ENCODE measurements around the gene ENO3.
A peak's percentile ranks its signal among the peaks of the same experiment; 100 is the strongest.

The ENO3 gene

GRCh38 chr17:4998732-4999429 lies 48.0 kb downstream of the ENO3 start:
- Histone ChIP-seq H2AK5ac (ENCODE audit: low read depth, low read length) (peak overlapping the region; percentile 53), H3K4me2 (ENCODE audit: insufficient read depth, low read length, poor library complexity, severe bottlenecking) (peak overlapping the region; percentile 93), H2BK12ac (ENCODE audit: low read length) (no peak overlapping the region), H3K79me1 (ENCODE audit: low read depth, low read length) (peaks cover 9% of the 10 kb centered on the region), H4K91ac (ENCODE audit: low read depth, low read length, poor library complexity) (no peak overlapping the region), H3K4me3 (ENCODE audit: low read length in 2 of 2) (peak overlapping the region; percentile 71 to 95), H3K14ac (ENCODE audit: low read length) (peak overlapping the region; percentile 49), H3K27me3 (ENCODE audit: control insufficient read depth in 3 of 3, insufficient read depth in 3 of 3, low read depth in 1 of 3, low read length in 3 of 3) (peaks cover 0 to 14% (median 4%) of the 10 kb centered on the region in 3 experiments), H2AFZ (ENCODE audit: low read length) (no peak overlapping the region), H2BK5ac (ENCODE audit: low read length) (peak overlapping the region; percentile 93), H3K9me3 (replicated peaks in 1 of 2; ENCODE audit: control insufficient read depth in 2 of 2, insufficient read depth in 1 of 2, low read depth in 1 of 2, low read length in 2 of 2) (no peaks in the 10 kb centered on the region), H3K36me3 (replicated peaks in 1 of 2; ENCODE audit: control insufficient read depth in 2 of 2, insufficient read depth in 2 of 2, low read length in 2 of 2) (peaks cover 19 to 37% of the 10 kb centered on the region in 2 donors), H2BK120ac (ENCODE audit: low read depth, low read length) (peak overlapping the region; percentile 81), H3K27ac (replicated peaks; ENCODE audit: low read length) (no peak overlapping the region), H3K23ac (ENCODE audit: low read depth, low read length, poor library complexity) (peak overlapping the region; percentile 37), H4K8ac (ENCODE audit: low read depth, low read length) (no peak overlapping the region), H3K9ac (ENCODE audit: low read depth, low read length, poor library complexity) (peak overlapping the region; percentile 98), H2BK15ac (ENCODE audit: low read length) (no peak overlapping the region), H3K4me1 (ENCODE audit: control insufficient read depth in 2 of 2, insufficient read depth in 1 of 2, low read depth in 1 of 2, low read length in 2 of 2) (peaks cover 6 to 18% of the 10 kb centered on the region in 2 donors), H3K18ac (ENCODE audit: low read length) (peak overlapping the region; percentile 97), H3K4ac (ENCODE audit: low read length) (no peak overlapping the region)
- WGBS, 2 donors (ENCODE audit: extremely low coverage in 2 of 2, insufficient read length in 2 of 2, insufficient replicate concordance in 1 of 2) = no CpG with 5 or more reads among the region's 14 CpGs
- no peak for DNase-seq (ENCODE audit: low spot score)

- DNase-seq (ENCODE audit: low spot score) = no peak
Measured at GRCh38 chr17:4999430-5000093, 48.6 kb downstream of the ENO3 start.

GRCh38 chr17:5000237-5000639 lies 49.3 kb downstream of the ENO3 start:
- peak overlapping the region; percentile 70 for H3K23ac ChIP-seq (ENCODE audit: low read depth, low read length, poor library complexity)
- no peak overlapping the region for H2BK5ac ChIP-seq (ENCODE audit: low read length)
- H2BK120ac ChIP-seq (ENCODE audit: low read depth, low read length) = no peak overlapping the region
- no peak overlapping the region for H4K91ac ChIP-seq (ENCODE audit: low read depth, low read length, poor library complexity)
- peak overlapping the region; percentile 40 for H3K9ac ChIP-seq (ENCODE audit: low read depth, low read length, poor library complexity)
- peaks cover 0 to 13% (median 4%) of the 10 kb centered on the region in 3 experiments for H3K27me3 ChIP-seq (ENCODE audit: control insufficient read depth in 3 of 3, insufficient read depth in 3 of 3, low read depth in 1 of 3, low read length in 3 of 3)
- no peak overlapping the region for H3K4me2 ChIP-seq (ENCODE audit: insufficient read depth, low read length, poor library complexity, severe bottlenecking)
- WGBS, 2 donors (ENCODE audit: extremely low coverage in 2 of 2, insufficient read length in 2 of 2, insufficient replicate concordance in 1 of 2) = no CpG with 5 or more reads among the region's 11 CpGs
- H2BK12ac ChIP-seq (ENCODE audit: low read length) = no peak overlapping the region
- H2BK15ac ChIP-seq (ENCODE audit: low read length) = peak overlapping the region; percentile 24
- no peak overlapping the region for H3K27ac ChIP-seq (replicated peaks; ENCODE audit: low read length)
- H3K18ac ChIP-seq (ENCODE audit: low read length) = no peak overlapping the region
- H3K9me3 ChIP-seq (replicated peaks in 1 of 2; ENCODE audit: control insufficient read depth in 2 of 2, insufficient read depth in 1 of 2, low read depth in 1 of 2, low read length in 2 of 2) = no peaks in the 10 kb centered on the region
- H4K8ac ChIP-seq (ENCODE audit: low read depth, low read length) = no peak overlapping the region
- H3K79me1 ChIP-seq (ENCODE audit: low read depth, low read length) = peaks cover 9% of the 10 kb centered on the region
- H2AFZ ChIP-seq (ENCODE audit: low read length) = no peak overlapping the region
- H3K4me3 ChIP-seq (ENCODE audit: low read length in 2 of 2) = no peak overlapping the region
- no peak overlapping the region for H3K4ac ChIP-seq (ENCODE audit: low read length)
- H3K36me3 ChIP-seq (replicated peaks in 1 of 2; ENCODE audit: control insufficient read depth in 2 of 2, insufficient read depth in 2 of 2, low read length in 2 of 2) = peaks cover 33 to 50% of the 10 kb centered on the region in 2 donors
- no peak for DNase-seq (ENCODE audit: low spot score)
- H3K4me1 ChIP-seq (ENCODE audit: control insufficient read depth in 2 of 2, insufficient read depth in 1 of 2, low read depth in 1 of 2, low read length in 2 of 2) = peaks cover 6 to 18% of the 10 kb centered on the region in 2 donors
- H3K14ac ChIP-seq (ENCODE audit: low read length) = peak overlapping the region; percentile 6
- H2AK5ac ChIP-seq (ENCODE audit: low read depth, low read length) = peak overlapping the region; percentile 46

More at GRCh38 chr17:4999430-5000093, 48.6 kb downstream of the ENO3 start:
- Histone ChIP-seq H3K36me3 (replicated peaks in 1 of 2; ENCODE audit: control insufficient read depth in 2 of 2, insufficient read depth in 2 of 2, low read length in 2 of 2) (peaks cover 26 to 43% of the 10 kb centered on the region in 2 donors), H2BK5ac (ENCODE audit: low read length) (no peak overlapping the region), H3K4ac (ENCODE audit: low read length) (no peak overlapping the region), H2BK12ac (ENCODE audit: low read length) (no peak overlapping the region), H4K91ac (ENCODE audit: low read depth, low read length, poor library complexity) (no peak overlapping the region), H3K23ac (ENCODE audit: low read depth, low read length, poor library complexity) (no peak overlapping the region), H3K27ac (replicated peaks; ENCODE audit: low read length) (no peak overlapping the region), H3K27me3 (ENCODE audit: control insufficient read depth in 3 of 3, insufficient read depth in 3 of 3, low read depth in 1 of 3, low read length in 3 of 3) (peaks cover 0 to 14% (median 4%) of the 10 kb centered on the region in 3 experiments), H3K4me1 (ENCODE audit: control insufficient read depth in 2 of 2, insufficient read depth in 1 of 2, low read depth in 1 of 2, low read length in 2 of 2) (peaks cover 6 to 18% of the 10 kb centered on the region in 2 donors), H3K9ac (ENCODE audit: low read depth, low read length, poor library complexity) (no peak overlapping the region), H3K4me3 (ENCODE audit: low read length in 2 of 2) (peak overlapping the region in 1 of 2 donors; percentile 71), H4K8ac (ENCODE audit: low read depth, low read length) (no peak overlapping the region), H3K9me3 (replicated peaks in 1 of 2; ENCODE audit: control insufficient read depth in 2 of 2, insufficient read depth in 1 of 2, low read depth in 1 of 2, low read length in 2 of 2) (no peaks in the 10 kb centered on the region), H3K79me1 (ENCODE audit: low read depth, low read length) (peaks cover 9% of the 10 kb centered on the region), H2AFZ (ENCODE audit: low read length) (no peak overlapping the region), H2BK120ac (ENCODE audit: low read depth, low read length) (no peak overlapping the region), H2AK5ac (ENCODE audit: low read depth, low read length) (peak overlapping the region; percentile 46), H3K4me2 (ENCODE audit: insufficient read depth, low read length, poor library complexity, severe bottlenecking) (no peak overlapping the region), H2BK15ac (ENCODE audit: low read length) (peak overlapping the region; percentile 27), H3K14ac (ENCODE audit: low read length) (no peak overlapping the region), H3K18ac (ENCODE audit: low read length) (no peak overlapping the region)
- WGBS, 2 donors (ENCODE audit: extremely low coverage in 2 of 2, insufficient read length in 2 of 2, insufficient replicate concordance in 1 of 2) = no CpG with 5 or more reads among the region's 12 CpGs

GRCh38 chr17:5002121-5002788 lies 51.3 kb downstream of the ENO3 start:
- H3K36me3 ChIP-seq (replicated peaks in 1 of 2; ENCODE audit: control insufficient read depth in 2 of 2, insufficient read depth in 2 of 2, low read length in 2 of 2) = peaks cover 42 to 69% of the 10 kb centered on the region in 2 donors
- H3K14ac ChIP-seq (ENCODE audit: low read length) = no peak overlapping the region
- no CpG with 5 or more reads among the region's 20 CpGs for WGBS, 2 donors (ENCODE audit: extremely low coverage in 2 of 2, insufficient read length in 2 of 2, insufficient replicate concordance in 1 of 2)

More at GRCh38 chr17:5002121-5002788, 51.3 kb downstream of the ENO3 start:
- Histone ChIP-seq H3K4me1 (ENCODE audit: control insufficient read depth in 2 of 2, insufficient read depth in 1 of 2, low read depth in 1 of 2, low read length in 2 of 2) (peaks cover 4 to 14% of the 10 kb centered on the region in 2 donors), H3K23ac (ENCODE audit: low read depth, low read length, poor library complexity) (no peak overlapping the region), H3K4me2 (ENCODE audit: insufficient read depth, low read length, poor library complexity, severe bottlenecking) (no peak overlapping the region), H2BK5ac (ENCODE audit: low read length) (no peak overlapping the region), H3K18ac (ENCODE audit: low read length) (no peak overlapping the region), H2BK12ac (ENCODE audit: low read length) (no peak overlapping the region), H3K4me3 (ENCODE audit: low read length in 2 of 2) (no peak overlapping the region), H3K9me3 (replicated peaks in 1 of 2; ENCODE audit: control insufficient read depth in 2 of 2, insufficient read depth in 1 of 2, low read depth in 1 of 2, low read length in 2 of 2) (no peaks in the 10 kb centered on the region), H4K8ac (ENCODE audit: low read depth, low read length) (no peak overlapping the region), H4K91ac (ENCODE audit: low read depth, low read length, poor library complexity) (no peak overlapping the region), H2AK5ac (ENCODE audit: low read depth, low read length) (no peak overlapping the region), H3K79me1 (ENCODE audit: low read depth, low read length) (peaks cover 9% of the 10 kb centered on the region), H2BK15ac (ENCODE audit: low read length) (no peak overlapping the region), H3K27ac (replicated peaks; ENCODE audit: low read length) (no peak overlapping the region), H3K9ac (ENCODE audit: low read depth, low read length, poor library complexity) (peak overlapping the region; percentile 2), H3K4ac (ENCODE audit: low read length) (no peak overlapping the region), H3K27me3 (ENCODE audit: control insufficient read depth in 3 of 3, insufficient read depth in 3 of 3, low read depth in 1 of 3, low read length in 3 of 3) (no peaks in the 10 kb centered on the region), H2BK120ac (ENCODE audit: low read depth, low read length) (no peak overlapping the region), H2AFZ (ENCODE audit: low read length) (no peak overlapping the region)
- no peak for DNase-seq (ENCODE audit: low spot score)

Data from neuronal stem cell (in vitro differentiated cells).